ENCODE data around the gene TMOD1. TPM values are rescaled to one million over a fixed set of nuclear protein-coding genes. Genes with fewer than 3 reads are reported as not detected.

The TMOD1 gene
- total and polyA plus RNA-seq, 4 donors = 9.2 to 20.0 (median 14.1) TPM

DNA sequence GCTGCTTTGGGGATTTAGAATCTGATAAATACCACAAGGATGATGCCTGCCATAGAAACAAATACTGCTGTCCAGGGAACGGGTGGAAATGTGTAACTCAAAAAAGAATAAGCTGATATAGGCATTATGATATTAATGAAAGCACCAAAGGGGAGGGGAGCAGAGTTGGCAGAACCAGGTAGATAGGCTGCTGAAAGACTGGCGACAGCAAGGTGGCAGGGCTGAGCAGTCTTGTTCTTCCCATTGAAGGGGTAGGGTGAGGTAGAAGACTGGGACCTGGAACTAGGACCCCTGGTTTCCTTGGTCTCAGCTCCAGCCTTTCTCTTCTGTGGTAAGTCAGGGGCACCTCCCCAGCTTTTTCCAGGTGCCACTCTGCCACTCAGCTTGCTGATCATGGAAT, 31.4 kb upstream of the TMOD1 start:
- 84% methylated on average over 2 of the region's 2 CpGs for WGBS
- no peaks in the 10 kb centered on the region for H3K9me3 ChIP-seq (ENCODE audit: control insufficient read depth in 4 of 4, low read length in 3 of 4)

DNA sequence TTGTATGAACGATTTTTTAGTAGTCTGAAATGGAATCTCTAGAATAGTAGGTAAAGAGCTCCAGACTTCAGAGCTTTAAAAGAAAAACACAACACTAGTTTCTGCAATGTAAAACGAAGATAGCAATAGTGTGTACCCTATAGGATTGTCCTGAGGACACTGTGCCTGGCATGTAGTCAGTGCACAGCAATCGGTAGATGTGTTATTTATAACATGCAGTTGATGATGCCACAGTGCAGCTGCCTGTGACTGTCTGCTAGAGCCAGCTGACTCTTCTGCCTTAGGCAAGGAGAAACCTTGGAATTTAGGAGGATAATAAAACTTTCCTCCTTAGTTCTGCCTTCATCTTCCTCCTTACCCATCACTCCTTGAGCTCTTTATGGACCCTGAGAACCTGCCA, 27.7 kb upstream of the TMOD1 start:
- peaks cover 0 to 12% (median 4%) of the 10 kb centered on the region in 4 donors for H3K36me3 ChIP-seq (ENCODE audit: control insufficient read depth in 4 of 4, insufficient read depth in 3 of 4, low read depth in 1 of 4, low read length in 3 of 4)
- no peak overlapping the region for H3K9ac ChIP-seq (ENCODE audit: low read depth in 1 of 2, low read length in 2 of 2)
- no peak for DNase-seq (ENCODE audit: low spot score)
- no peak overlapping the region for H3K4me3 ChIP-seq (ENCODE audit: low read depth in 1 of 3, low read length in 3 of 3)
- WGBS = 95% methylated on average over 3 of the region's 3 CpGs
- H3K27me3 ChIP-seq (ENCODE audit: control insufficient read depth in 4 of 4, insufficient read depth in 4 of 4, low read length in 3 of 4) = no peaks in the 10 kb centered on the region
- H3K27ac ChIP-seq (ENCODE audit: low read depth in 1 of 2, low read length in 2 of 2) = no peak overlapping the region
- TF ChIP-seq GABPA (IDR thresholded peaks at IDR 0.05 in 1 of 2, conservative IDR thresholded peaks at IDR 0.05 in 1 of 2) (no peak), SP1 (IDR thresholded peaks at IDR 0.05) (no peak)
- TF ChIP-seq, protein P1, sequence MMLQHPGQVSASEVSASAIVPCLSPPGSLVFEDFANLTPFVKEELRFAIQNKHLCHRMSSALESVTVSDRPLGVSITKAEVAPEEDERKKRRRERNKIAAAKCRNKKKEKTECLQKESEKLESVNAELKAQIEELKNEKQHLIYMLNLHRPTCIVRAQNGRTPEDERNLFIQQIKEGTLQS (IDR thresholded peaks at IDR 0.05) = no peak
- H3K9me3 ChIP-seq (ENCODE audit: control insufficient read depth in 4 of 4, low read length in 3 of 4) = no peaks in the 10 kb centered on the region
- peaks cover 3 to 10% (median 7%) of the 10 kb centered on the region in 4 donors for H3K4me1 ChIP-seq (ENCODE audit: control insufficient read depth in 4 of 4, insufficient read depth in 4 of 4, low read length in 3 of 4)

More for the DNA sequence above, 31.4 kb upstream of the TMOD1 start:
- Histone ChIP-seq H3K4me1 (ENCODE audit: control insufficient read depth in 4 of 4, insufficient read depth in 4 of 4, low read length in 3 of 4) (peaks cover 5 to 8% (median 5%) of the 10 kb centered on the region in 4 donors), H3K27ac (ENCODE audit: low read depth in 1 of 2, low read length in 2 of 2) (no peak overlapping the region), H3K4me3 (ENCODE audit: low read depth in 1 of 3, low read length in 3 of 3) (no peak overlapping the region), H3K36me3 (ENCODE audit: control insufficient read depth in 4 of 4, insufficient read depth in 3 of 4, low read depth in 1 of 4, low read length in 3 of 4) (peaks cover 0 to 15% (median 5%) of the 10 kb centered on the region in 4 donors), H3K27me3 (ENCODE audit: control insufficient read depth in 4 of 4, insufficient read depth in 4 of 4, low read length in 3 of 4) (no peaks in the 10 kb centered on the region), H3K9ac (ENCODE audit: low read depth in 1 of 2, low read length in 2 of 2) (no peak overlapping the region)
- TF ChIP-seq NR2F2 (IDR thresholded peaks at IDR 0.05) (no peak), FOXA1 (IDR thresholded peaks at IDR 0.05) (no peak), SP1 (IDR thresholded peaks at IDR 0.05) (no peak), GABPA (IDR thresholded peaks at IDR 0.05 in 1 of 2, conservative IDR thresholded peaks at IDR 0.05 in 1 of 2) (no peak), CTCF (IDR thresholded peaks at IDR 0.05; ENCODE audit: low read depth, low read length, missing input control) (peak; percentile 49), RXRA (IDR thresholded peaks at IDR 0.05) (no peak), JUND (IDR thresholded peaks at IDR 0.05) (no peak), FOXA2 (IDR thresholded peaks at IDR 0.05) (no peak), RAD21 (IDR thresholded peaks at IDR 0.05) (peak; percentile 70 to 73)
- TF ChIP-seq, protein P1 (IDR thresholded peaks at IDR 0.05) = no peak
- TF ChIP-seq, protein P2, sequence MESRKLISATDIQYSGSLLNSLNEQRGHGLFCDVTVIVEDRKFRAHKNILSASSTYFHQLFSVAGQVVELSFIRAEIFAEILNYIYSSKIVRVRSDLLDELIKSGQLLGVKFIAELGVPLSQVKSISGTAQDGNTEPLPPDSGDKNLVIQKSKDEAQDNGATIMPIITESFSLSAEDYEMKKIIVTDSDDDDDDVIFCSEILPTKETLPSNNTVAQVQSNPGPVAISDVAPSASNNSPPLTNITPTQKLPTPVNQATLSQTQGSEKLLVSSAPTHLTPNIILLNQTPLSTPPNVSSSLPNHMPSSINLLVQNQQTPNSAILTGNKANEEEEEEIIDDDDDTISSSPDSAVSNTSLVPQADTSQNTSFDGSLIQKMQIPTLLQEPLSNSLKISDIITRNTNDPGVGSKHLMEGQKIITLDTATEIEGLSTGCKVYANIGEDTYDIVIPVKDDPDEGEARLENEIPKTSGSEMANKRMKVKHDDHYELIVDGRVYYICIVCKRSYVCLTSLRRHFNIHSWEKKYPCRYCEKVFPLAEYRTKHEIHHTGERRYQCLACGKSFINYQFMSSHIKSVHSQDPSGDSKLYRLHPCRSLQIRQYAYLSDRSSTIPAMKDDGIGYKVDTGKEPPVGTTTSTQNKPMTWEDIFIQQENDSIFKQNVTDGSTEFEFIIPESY (IDR thresholded peaks at IDR 0.05) = no peak
- no peak for DNase-seq (ENCODE audit: low spot score)

DNA sequence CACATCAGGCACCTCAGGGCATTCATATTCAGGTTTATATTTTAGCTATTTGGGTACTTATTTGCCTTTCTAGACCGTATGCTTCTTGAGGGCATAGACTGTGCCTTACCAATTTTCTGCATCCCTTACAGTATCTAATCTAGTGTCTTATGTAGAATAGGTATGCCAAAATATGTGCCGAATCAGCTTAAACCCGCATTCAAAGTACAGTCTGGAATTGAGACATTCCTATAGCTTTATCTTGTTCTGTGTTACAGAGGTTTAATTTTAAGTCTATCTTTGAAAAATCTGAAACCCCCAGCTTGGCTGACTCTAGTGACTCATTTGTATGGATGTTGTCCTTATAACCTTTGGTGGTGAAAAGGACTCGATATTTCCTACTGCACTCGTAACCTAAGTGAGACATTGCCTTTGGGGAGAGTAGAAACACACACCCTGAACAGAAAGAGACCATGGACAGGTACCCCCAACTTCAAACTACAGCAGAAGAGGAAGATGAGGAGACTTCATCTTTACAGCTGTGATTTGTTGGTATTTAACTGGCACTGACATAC, 27.0 kb upstream of the TMOD1 start:
- TF ChIP-seq, protein P2 (IDR thresholded peaks at IDR 0.05) = no peak
- no peak for TF ChIP-seq FOXA2 (IDR thresholded peaks at IDR 0.05)
- WGBS = 94% methylated on average over 5 of the region's 5 CpGs
- H3K9me3 ChIP-seq (ENCODE audit: control insufficient read depth in 4 of 4, low read length in 3 of 4) = no peaks in the 10 kb centered on the region
- no peak overlapping the region for H3K27ac ChIP-seq (ENCODE audit: low read depth in 1 of 2, low read length in 2 of 2)
- no peak overlapping the region for H3K9ac ChIP-seq (ENCODE audit: low read depth in 1 of 2, low read length in 2 of 2)
- no peak for DNase-seq (ENCODE audit: low spot score)
- no peaks in the 10 kb centered on the region for H3K27me3 ChIP-seq (ENCODE audit: control insufficient read depth in 4 of 4, insufficient read depth in 4 of 4, low read length in 3 of 4)
- no peak overlapping the region for H3K4me3 ChIP-seq (ENCODE audit: low read depth in 1 of 3, low read length in 3 of 3)
- H3K36me3 ChIP-seq (ENCODE audit: control insufficient read depth in 4 of 4, insufficient read depth in 3 of 4, low read depth in 1 of 4, low read length in 3 of 4) = peaks cover 0 to 12% (median 4%) of the 10 kb centered on the region in 4 donors
- H3K4me1 ChIP-seq (ENCODE audit: control insufficient read depth in 4 of 4, insufficient read depth in 4 of 4, low read length in 3 of 4) = peaks cover 0 to 5% (median 2%) of the 10 kb centered on the region in 4 donors
